ENCODE data around the gene KNDC1.

- TF ChIP-seq CTCF (conservative IDR thresholded peaks at IDR 0.05; ENCODE audit: low read depth in 2 of 2) (no peak), POLR2AphosphoS5 (IDR thresholded peaks at IDR 0.05; ENCODE audit: low read depth) (no peak), REST (IDR thresholded peaks at IDR 0.05; ENCODE audit: unreplicated experiment) (no peak), ZNF462 (CRISPR knock-in tag; IDR thresholded peaks at IDR 0.05) (no peak), CREB1 (CRISPR knock-in tag; IDR thresholded peaks at IDR 0.05; ENCODE audit: low read depth) (no peak), ZNF331 (CRISPR knock-in tag; IDR thresholded peaks at IDR 0.05; ENCODE audit: low read depth) (no peak), EZH2 (IDR thresholded peaks at IDR 0.05; ENCODE audit: low read depth, unreplicated experiment) (no peak)
These were observed 38.8 kb downstream of the KNDC1 start for GRCh38 chr10:133198621-133199487.

Data from GM23338 (cell line).